H54 (cell line): ENCODE data around the gene CHIT1.

Experiments
- DNase-seq: peaks from one replicate; pipeline ENCODE4 v3.0.0; 2011; ENCODE audit warnings: low spot score, mixed read lengths; ENCODE audit not compliant: insufficient read length
- FAIRE-seq: peaks from 3 replicates; lab custom pipeline; 2011; peaks lifted over from hg19 to GRCh38; lab: Jason Lieb, UNC
- POLR2A ChIP-seq: IDR thresholded peaks from 2 replicates; pipeline ENCODE4 v1.6.1; 2011; ENCODE audit warnings: low read depth, mild to moderate bottlenecking, low read length

The CHIT1 gene

DNA sequence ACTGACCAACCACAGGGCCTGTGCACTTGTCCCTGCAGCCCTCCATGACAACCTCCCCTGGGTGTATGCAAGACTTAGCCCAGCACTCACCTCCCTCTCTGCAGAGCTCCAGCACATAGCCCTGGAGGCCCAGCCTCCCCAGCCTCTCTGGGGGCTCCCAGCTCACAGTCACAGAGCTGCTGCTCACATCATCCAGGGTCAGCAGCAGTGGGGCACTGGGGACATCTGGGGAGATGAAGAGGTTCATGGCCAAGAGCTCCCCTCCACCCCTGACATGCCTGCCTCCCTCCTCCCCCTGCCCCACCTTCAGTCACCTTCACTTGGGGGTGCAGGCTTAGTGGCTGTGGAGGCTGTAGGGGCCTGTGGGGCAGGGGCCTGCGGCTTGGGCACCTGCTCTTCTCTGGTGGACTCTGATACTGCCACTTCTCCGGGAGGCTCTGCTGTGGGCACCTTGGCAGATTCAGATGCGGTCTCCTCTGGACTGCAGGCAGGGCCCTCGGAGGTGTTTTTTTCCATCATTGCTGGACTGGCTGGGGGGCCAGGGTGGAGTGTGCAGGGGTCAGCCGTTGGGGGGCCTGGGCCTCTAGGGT, 54.1 kb downstream of the CHIT1 start, which contains the start of gene MYBPH:
Gene MYBPH (minus strand): TSS at position 590 of the 590 bp plus-strand sequence. CDS start 71 bp downstream, at position 519.
- DNase-seq (no peak), FAIRE-seq (no peak)
- no peak for TF ChIP-seq POLR2A

DNA sequence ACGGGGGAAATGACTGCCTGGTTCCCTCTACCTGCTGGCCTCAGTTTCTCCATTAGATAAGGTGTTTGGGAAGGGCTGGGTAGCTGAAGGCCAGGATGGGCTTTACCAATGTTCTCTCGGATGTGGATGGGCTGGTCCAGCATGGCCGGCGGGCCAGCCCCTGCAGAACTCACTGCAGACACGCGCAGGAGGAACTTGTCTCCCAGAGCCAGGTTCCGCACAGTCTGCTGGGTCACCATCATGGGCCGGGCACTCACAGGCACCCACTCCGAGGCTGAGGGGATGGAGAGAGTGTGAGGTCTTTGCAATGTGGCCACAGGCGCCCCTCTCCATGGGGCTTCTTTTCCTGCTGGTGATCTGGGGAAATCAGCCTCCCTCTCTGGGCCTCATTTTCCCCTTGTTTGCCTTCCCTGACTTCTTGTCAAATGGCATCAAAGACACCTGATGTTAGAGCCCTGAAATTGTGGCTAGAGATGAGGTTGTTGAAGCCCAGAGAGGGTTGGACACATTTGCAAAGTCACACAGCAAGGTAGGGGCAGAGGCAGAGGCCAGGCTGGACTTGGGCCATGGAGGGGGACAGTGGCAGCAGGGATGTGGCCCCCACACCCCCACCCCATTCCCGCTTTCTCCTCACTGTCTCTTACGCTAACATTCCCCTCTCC, 55.0 kb downstream of the CHIT1 start:
- no peak for DNase-seq
- no peak for TF ChIP-seq POLR2A
- no peak for FAIRE-seq

DNA sequence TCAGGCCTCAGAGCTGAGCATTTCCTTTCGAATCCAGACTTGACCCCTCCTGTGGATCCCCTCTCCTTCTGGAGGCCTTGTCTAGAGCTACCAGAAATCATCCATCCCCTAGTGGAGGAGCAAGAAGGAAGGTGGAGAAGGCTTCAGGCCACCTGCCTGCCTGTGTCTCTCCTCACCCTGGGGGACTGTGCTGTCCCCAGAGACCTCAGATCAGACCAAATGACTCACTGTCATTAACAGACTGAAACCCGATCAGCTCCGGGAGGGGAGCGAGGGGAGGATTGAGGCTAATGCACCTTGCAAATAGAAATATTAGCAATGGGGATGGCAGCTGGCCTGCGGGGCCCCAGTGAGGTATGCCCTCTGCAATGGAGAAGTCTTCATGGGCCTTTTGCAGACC, 55.9 kb downstream of the CHIT1 start:
- no peak for FAIRE-seq
- no peak for TF ChIP-seq POLR2A
- DNase-seq: no peak

DNA sequence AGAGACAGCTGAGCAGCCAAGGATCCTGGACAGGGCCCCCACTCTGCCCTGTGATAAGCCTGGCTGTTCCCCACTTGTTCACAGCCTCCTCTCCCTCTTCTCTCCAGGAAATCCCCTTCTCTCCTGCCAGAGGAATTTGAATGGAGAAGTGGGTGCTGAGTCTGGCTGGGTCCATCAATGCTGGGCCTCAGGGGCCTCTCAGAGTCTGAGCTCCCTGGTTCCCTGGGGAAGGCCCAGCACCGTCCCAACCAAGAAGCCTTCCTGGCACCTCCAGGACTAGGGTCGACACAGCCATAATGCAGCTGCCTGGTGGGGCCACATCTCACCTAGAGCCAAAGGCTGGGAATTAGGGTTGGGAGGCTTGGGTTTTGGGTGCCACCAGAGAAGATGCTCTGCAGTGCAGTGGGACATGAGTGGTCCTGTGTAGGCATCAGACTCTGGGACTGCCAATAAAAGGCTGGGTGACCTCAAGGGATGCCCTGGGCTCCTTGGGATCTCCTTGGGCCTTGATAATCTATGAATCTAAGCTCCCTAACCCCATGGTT, 56.4 kb downstream of the CHIT1 start:
- FAIRE-seq (no peak), DNase-seq (no peak)
- no peak for TF ChIP-seq POLR2A

DNA sequence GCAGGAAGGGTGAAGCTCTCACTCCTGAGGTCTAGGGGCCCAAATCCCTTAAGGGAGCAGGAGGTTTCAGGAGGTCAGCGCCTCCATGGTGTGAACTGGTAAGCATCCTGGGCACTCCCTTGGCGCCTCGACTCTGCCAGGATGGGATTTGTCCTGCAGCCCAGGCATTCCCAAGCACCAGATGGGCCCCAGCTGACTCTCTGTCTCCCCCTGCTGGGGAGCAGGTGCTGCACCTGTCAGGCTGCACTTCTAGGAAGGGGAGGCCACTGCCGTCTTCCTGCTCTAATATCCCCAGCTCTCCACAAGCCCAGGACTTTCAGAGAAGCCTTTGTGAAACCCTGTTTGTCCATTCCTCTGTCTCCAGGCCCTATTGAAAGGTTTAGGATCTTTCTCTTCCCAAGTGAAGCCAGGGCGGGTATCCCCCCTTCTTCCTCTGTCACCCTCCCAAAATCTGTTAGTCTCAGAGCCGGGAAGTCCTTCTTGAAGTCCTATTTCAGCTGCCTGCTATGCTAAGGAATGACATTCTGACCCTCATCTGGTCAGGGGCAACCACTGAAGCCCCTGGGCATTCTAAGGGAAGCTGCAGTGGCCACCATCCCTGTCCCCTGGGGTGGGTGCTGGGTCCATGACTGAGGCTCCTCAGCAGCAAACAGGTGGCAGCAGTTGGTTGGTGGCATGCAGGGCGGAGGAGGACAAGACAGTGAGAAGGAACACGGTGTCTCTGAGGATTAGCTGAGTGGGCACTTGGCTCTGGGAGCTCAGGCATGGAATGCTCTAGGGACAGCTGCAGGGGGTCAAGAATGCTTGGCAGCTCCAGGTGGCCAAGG, 57.1 kb downstream of the CHIT1 start:
- no peak for TF ChIP-seq POLR2A
- DNase-seq (peak; percentile 84), FAIRE-seq (no peak)

DNA sequence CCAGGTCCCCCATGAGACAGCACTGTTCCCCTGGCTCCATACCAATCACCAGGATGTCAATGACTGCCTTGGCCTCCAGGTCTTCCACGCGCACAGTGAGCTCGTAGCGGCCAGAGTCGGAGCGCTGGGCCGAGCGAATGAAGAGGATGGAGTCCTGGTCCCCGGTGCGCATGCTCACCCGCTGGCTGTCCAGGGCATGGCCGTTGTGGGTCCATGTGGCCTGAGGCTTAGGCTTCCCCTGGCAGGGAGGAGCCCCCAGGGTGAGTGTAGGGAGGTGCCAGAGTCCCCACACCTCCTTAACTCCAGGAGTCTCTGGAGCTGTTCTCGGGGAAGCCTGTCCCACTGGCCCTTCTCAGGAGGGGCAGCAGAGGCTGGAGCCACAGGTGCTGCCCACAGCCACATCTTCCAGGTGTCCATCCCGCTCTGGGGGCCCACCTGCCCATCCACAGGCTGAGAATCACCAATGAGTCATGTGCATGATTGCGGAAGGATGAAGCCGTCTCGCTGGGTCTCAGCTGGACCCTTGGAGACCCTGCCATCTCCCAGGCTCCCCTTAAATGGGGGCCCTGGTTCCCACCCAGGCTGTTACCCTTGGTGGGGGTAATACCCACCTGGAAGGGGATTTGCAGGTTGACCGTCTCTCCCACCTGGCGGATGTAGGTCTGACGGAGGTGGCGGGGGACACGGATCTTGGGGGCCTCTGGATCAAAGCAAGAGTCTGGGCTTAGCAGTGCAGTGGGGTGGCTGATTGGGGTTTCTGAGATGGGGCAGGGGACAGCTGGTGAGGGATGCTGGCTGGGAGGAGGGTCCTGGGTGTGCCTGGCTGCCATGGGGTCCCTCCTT, 57.9 kb downstream of the CHIT1 start:
- no peak for DNase-seq
- no peak for FAIRE-seq
- no peak for TF ChIP-seq POLR2A

DNA sequence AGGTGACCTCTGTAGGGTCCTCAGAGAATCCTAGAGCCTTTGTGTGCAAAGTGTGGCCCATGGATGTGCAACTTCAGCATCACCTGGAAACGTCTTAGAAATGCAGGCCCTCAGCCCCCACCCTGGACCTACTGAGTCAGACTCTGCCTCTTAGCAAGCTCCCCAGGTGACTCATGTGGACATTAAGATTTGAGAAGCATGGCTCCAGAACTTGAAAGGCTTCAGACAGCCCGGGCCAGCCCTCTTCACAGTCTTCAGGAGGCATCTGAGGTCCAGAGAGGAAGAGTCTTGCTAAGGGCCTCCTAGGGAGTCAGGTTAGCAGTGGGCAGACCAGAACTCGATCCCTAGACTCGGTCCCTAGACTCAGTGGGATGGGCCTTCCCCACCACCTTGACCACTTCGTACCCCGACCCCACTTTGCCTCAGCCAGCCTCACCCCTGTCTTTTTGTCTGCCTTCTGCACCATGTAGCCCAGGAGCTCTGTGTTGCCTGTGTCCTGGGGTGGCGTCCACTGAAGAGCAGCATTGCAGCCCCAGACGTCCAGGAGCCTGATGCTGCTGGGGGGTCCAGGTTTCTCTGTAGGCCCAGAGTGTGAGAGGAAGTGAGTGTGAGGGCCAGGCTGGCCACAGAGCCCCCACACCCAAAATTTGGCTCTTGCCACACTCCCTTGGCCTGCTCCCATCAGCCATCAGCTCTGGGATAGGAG, 58.7 kb downstream of the CHIT1 start:
- DNase-seq (no peak), FAIRE-seq (no peak)
- TF ChIP-seq POLR2A: no peak

DNA sequence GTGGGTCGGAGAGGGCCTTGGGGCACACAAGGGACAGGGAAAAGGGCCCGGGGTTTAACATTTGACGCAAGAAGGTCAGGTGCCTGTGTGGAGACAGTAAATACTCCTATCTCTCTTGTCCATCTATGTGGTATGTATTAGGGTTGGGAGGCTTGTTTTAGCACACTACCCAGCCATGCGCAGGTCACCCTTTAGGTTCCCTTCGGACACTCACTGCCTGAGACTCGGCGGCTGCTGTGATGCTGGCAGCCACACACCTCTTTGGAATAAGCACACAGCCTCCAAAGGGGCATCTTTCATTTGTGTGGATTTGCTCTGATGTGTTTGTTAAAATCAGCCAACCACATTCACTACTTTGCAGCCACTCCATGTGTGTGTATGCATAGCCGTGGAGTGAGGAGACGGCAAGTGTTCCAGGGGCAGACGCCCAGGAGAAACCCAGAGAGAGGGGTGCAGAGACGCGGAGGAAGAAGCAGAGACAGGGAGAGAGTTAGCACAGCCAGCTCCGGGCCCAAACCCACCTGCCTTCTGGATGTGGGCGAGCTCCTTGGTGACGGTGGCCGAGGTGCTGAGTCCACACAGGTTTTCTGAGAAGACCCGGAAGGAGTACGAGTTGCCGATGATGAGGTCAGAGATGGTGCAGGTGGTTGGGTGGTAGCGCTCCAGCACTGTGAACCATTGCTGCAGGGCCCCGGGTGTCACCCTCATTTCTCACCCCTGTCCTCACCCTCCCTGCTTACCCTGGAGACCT, 59.5 kb downstream of the CHIT1 start:
- DNase-seq (no peak), FAIRE-seq (no peak)
- no peak for TF ChIP-seq POLR2A

DNA sequence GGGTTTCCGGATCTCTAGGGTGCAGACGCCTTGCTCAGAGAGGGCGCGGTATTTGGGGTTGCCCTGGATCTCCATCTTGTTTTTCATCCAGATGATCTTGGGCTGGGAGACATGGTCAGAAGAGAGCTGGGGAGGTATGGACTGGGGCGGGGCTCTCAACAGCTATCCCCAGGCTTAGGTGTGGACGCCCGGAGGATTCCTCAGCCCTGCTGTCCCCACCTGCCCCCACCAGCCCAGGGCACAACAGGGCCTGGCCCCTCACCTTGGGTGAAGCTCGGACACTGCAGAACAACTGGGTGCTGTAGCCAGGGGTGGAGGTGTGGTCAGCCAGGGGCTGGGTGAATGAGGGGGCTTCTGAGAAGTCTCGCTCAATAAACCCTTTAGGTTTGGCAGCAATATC, 60.5 kb downstream of the CHIT1 start:
- no peak for TF ChIP-seq POLR2A
- no peak for FAIRE-seq

DNA sequence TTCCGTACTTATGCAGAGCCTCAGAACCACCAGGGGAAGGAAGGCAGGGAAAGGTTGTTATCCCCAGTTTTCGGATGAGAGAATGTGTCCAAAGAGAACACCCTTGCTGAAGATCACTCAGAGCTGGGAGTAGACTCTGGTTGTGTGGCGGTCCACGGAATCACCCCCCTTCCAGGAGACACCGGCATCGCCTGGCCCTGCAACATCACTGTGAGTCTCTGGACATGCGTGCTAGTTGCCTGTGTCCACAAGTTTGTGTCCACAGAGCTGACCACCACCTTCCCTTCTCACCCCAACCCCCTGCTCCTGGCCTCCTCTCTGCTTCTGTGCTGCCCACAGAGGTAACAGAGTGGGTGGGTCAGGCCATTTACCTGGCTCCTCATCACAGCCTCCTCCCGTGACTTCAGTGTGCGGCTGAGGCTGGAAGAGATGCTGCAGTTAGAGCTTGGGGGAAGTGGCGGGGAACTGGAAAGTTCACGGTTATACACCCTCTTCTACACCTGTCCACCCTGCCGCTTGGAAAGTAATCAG, 61.2 kb downstream of the CHIT1 start:
- no peak for DNase-seq
- FAIRE-seq: no peak
- TF ChIP-seq POLR2A: no peak

More for the DNA sequence above, 60.5 kb downstream of the CHIT1 start:
- no peak for DNase-seq

DNA sequence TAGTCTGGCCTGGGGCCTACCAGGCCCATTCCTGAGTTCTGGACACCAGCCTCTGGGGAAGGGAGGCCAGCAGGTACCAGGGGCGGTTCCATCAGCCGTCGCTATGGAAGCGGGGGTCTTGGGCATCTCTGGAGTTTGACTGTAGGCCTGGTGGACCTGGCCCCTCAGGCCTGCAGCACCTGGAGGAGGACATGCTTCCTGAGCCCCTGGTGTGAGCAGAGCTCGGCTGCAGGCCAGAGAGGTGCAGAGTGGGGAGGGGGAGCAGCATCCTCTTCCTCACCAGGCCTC, 61.6 kb downstream of the CHIT1 start:
- DNase-seq (no peak), FAIRE-seq (no peak)
- TF ChIP-seq POLR2A: no peak
